ENCODE data around the gene DRAM1.
"Not testable (repeated sequence)": the region's sequence is repeated elsewhere in the genome, so short reads cannot be mapped to it uniquely, and the experiment has no call there.

The DRAM1 gene

DNA sequence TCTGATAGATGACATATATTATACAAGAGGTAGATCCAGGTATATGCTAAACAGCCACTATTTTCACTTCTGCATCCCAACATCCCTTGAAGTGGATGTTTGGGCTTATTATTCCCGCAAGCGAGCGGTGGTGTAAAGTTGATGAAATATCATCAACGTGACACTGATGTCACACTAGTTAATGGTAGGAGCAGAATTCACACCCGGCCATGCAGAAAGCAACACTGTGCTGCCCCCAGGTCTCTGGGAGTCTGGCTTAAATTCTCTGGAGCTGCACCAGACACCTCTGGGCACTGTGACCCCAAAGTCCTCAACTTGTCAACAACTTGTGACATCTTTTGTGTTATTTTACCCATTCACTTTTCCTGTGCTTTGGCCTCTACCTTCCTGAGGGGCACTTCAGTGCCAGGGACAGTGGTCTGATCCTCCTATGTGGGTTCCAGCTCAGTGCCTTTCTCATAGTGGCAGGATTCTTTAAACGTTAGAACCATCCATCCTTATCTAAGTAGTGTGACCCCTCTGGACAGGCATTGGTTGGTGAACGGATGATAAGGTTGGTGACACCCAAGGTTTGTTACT lies 952 bp downstream of the DRAM1 start:
- TF ChIP-seq, protein P1, sequence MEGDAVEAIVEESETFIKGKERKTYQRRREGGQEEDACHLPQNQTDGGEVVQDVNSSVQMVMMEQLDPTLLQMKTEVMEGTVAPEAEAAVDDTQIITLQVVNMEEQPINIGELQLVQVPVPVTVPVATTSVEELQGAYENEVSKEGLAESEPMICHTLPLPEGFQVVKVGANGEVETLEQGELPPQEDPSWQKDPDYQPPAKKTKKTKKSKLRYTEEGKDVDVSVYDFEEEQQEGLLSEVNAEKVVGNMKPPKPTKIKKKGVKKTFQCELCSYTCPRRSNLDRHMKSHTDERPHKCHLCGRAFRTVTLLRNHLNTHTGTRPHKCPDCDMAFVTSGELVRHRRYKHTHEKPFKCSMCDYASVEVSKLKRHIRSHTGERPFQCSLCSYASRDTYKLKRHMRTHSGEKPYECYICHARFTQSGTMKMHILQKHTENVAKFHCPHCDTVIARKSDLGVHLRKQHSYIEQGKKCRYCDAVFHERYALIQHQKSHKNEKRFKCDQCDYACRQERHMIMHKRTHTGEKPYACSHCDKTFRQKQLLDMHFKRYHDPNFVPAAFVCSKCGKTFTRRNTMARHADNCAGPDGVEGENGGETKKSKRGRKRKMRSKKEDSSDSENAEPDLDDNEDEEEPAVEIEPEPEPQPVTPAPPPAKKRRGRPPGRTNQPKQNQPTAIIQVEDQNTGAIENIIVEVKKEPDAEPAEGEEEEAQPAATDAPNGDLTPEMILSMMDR (IDR thresholded peaks at IDR 0.05; ENCODE audit: low read depth, low read length) = no peak
- no peak for DNase-seq (ENCODE audit: extremely low read depth, low read depth)

DNA sequence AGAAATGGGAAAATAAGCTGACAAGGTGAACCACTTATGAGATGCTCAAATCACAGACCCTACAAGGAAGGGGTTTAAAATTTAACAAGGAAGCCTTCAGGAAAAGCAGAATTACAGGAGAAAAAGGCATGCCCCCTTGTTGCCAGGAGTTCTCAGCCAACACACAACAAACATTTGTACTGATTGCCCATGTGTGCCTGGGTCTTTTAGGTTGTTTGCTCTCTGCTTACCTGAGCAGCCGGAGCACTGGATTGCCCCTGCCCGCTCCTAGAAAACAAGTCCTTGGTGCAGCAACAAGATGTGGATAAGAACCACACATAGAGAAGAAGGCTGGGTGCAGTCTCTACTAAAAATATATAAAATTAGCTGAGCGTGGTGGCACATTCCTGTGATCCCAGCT lies 3.4 kb downstream of the DRAM1 start:
- DNase-seq (ENCODE audit: extremely low read depth, low read depth) = no peak
- TF ChIP-seq, protein P1 (IDR thresholded peaks at IDR 0.05; ENCODE audit: low read depth, low read length) = no peak

DNA sequence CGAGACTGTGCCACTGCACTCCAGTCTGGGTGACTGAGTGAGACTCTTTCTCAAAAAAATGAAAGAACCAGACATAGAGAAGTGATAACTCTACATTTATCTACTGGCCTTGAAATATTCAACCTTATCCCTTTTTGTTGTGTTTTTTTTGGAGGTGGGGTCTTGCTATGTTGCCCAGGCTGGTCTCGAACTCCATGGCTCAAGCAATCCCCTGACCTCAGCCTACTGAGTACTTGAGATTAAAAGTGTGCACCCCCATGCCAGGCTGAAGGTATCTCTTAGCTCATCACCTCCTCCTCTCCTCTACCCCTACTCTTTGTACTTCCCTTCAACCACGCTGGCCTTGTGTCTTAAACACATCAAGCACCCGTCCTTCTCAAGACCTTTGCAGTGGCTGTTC lies 3.8 kb downstream of the DRAM1 start:
- TF ChIP-seq, protein P1 (IDR thresholded peaks at IDR 0.05; ENCODE audit: low read depth, low read length) = no peak
- no peak for DNase-seq (ENCODE audit: extremely low read depth, low read depth)

DNA sequence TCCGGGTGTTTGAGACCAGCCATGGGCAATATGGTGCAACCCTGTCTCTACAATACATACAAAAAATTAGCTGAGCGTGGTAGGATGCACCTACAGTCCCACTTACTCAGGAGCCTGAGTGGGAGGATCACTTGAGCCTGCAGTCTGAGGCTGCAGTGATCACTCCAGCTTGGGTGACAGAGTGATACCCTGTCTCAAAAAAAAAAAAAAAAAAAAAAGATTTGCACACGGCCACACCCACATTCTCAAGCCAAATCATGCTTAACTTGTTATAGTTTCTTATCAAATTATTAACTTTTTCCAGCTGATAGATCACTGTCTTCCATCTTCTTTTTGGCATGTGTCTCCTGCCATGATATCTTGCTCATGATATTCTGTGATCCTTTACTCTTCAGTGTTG lies 6.8 kb downstream of the DRAM1 start:
- TF ChIP-seq, protein P1 (IDR thresholded peaks at IDR 0.05; ENCODE audit: low read depth, low read length) = no peak
- DNase-seq (ENCODE audit: extremely low read depth, low read depth) = no peak

DNA sequence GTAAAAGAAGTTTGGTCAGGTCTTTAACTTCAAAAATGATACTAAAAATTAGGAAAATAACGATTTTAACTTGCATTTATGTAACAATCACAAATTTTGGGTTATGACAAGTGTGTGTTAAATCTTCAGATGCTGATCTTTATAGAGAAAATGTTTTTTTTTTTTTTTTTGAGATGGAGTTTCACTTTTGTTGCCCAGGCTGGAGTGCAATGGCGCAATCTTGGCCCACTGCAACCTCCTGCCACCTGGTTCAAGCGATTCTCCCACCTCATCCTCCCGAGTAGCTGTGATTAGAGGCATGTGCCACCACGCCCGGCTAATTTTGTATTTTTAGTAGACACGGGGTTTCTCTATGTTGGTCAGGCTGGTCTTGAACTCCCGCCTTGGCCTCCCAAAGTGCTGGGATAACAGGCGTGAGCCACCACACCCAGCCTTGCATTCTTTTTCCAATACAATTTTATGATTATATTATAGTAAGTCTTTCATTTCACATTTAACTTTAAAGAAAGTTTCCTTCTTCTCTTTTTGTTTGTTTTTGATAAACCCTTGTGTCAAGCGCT lies 7.5 kb downstream of the DRAM1 start:
- DNase-seq (ENCODE audit: extremely low read depth, low read depth) = not testable (repeated sequence)

DNA sequence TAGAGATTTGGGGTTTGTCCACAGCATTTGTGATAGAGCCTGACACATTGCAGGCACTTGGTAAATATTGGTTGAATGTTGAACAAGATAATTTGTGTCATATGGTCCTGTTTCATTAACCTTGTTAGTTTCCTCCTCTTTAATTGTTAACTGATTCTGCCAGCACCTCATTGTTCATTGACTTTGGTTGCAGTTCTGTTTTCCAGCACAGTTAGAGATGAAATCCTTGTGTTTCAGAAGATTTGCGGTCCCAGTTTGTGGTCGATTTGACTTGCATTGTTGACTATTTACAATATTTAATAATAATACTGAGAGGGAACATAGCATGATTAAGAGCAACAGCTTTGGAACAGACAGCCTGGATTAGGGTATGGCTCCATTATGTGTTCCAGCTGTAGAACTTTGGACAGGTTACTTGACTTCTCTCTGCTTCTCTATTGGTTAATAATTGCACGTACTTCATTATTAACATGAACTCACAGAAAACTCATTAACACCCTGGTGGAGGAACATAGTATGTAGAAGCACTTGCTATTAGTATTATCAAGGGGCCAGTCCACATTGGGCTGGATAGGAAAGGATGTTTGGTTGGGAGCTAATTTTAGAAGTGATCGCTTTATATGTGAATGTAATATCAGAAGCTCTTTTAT lies 8.7 kb downstream of the DRAM1 start:
- TF ChIP-seq, protein P1 (IDR thresholded peaks at IDR 0.05; ENCODE audit: low read depth, low read length) = no peak

DNA sequence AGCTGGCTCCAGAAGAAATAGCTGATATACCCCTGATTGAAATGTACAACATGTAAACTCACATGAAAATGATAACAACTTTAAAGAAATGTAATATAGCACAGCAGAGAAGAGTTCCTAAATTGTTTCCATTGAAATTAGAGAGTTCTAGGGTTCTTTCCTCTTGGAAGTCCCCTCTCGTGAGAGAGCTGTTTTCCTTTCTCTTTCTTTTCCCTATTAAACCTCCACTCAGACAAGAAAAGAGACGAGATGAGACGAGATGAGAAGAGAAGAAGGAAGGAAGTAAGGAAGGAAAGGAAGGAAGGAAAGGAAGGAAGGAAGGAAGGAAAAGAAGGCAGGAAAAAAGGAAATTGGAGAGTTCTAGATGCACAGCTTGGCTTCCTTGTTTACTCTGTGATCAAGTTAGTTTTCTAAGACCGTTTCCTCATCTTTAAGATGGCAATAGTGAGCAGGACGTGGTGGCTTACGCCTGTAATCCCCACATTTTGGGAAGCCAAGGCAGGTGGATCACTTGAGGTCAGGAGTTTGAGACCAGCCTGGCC lies 11.9 kb downstream of the DRAM1 start:
- TF ChIP-seq, protein P1 (IDR thresholded peaks at IDR 0.05; ENCODE audit: low read depth, low read length) = no peak
- no peak for DNase-seq (ENCODE audit: extremely low read depth, low read depth)

More for the DNA sequence above, 8.7 kb downstream of the DRAM1 start:
- DNase-seq (ENCODE audit: extremely low read depth, low read depth) = no peak

Data from AG09319 (cell line).